Activated CD8-positive, alpha-beta T cell treated with anti-CD3 and anti-CD28 coated beads for 36 hours (primary cell): ENCODE measurements around the gene NEURL1B. TPM values are rescaled to one million over a fixed set of nuclear protein-coding genes. Genes with fewer than 3 reads are reported as not detected.
A peak's percentile ranks its signal among the peaks of the same experiment; 100 is the strongest.

Source experiments
- ATAC-seq: fragments of 200-7000 bp; cut with Tn5 transposase; one replicate; pipeline ENCODE4 v1.10.0; 2021; ENCODE audit warnings: mild to moderate bottlenecking, moderate library complexity
- CTCF ChIA-PET: fragments of 350-600 bp; sonication (Branson Sonifier 250); formaldehyde crosslinking; loops from one replicate; lab custom pipeline; 2021; ENCODE audit warnings: antibody characterized with exemption; lab: Charles Lee
- POLR2A ChIA-PET: fragments of 350-600 bp; sonication (Branson Sonifier 250); formaldehyde crosslinking; loops from one replicate; lab custom pipeline; 2021; ENCODE audit warnings: antibody characterized with exemption; lab: Charles Lee
- DNase-seq: peaks from one replicate; pipeline ENCODE4 v3.0.0-alpha.2; 2020
- H3K27ac Mint-ChIP-seq: one replicate; pipeline ENCODE4 v1.8.0; 2021; ENCODE audit warnings: mild to moderate bottlenecking, mixed read lengths
- H3K27me3 Mint-ChIP-seq: one replicate; pipeline ENCODE4 v1.8.0; 2021; ENCODE audit warnings: mixed read lengths
- H3K36me3 Mint-ChIP-seq: one replicate; pipeline ENCODE4 v1.8.0; 2021; ENCODE audit warnings: low read depth, mixed read lengths
- H3K4me1 Mint-ChIP-seq: one replicate; pipeline ENCODE4 v1.8.0; 2021; ENCODE audit warnings: low read depth, mixed read lengths
- H3K4me3 Mint-ChIP-seq: one replicate; pipeline ENCODE4 v1.8.0; 2021; ENCODE audit warnings: mild to moderate bottlenecking, moderate library complexity, mixed read lengths
- H3K9me3 Mint-ChIP-seq: one replicate; pipeline ENCODE4 v1.8.0; 2021; ENCODE audit warnings: mixed read lengths
- CTCF ChIP-seq: fragments of 200-600 bp; IDR thresholded peaks from one replicate; pipeline ENCODE4 v1.8.0; 2022; ENCODE audit warnings: antibody characterized with exemption, mild to moderate bottlenecking
- intact Hi-C: fragments of 100-400 bp; cut with micrococcal nuclease; formaldehyde crosslinking; loops from one replicate; pipeline ENCODE4 v1.10.0; 2022
- total RNA-seq, 2 experiments: library from RNA; stranded (reverse); gene quantifications; one replicate each; pipeline ENCODE4 v1.2.3, GENCODE V29; 2021

The NEURL1B gene
- under 1 TPM; 0.18 to 0.22 TPM for total RNA-seq

GRCh38 chr5:172640822-172641358 is at the start of gene NEURL1B:
NEURL1B (plus strand) TSS chr5:172641263; CDS start chr5:172641407, 144 bp downstream.
- no peaks in the 10 kb centered on the region for H3K4me1 Mint-ChIP-seq
- no peak within 1 kb of the TSS for H3K27ac Mint-ChIP-seq
- no peak for TF ChIP-seq CTCF
- no peak within 1 kb of the TSS for H3K4me3 Mint-ChIP-seq
- no peaks in the 10 kb centered on the region for H3K9me3 Mint-ChIP-seq
- POLR2A ChIA-PET = no interaction called here
- CTCF ChIA-PET = no interaction called here
- no peaks in the 10 kb centered on the region for H3K36me3 Mint-ChIP-seq
- intact Hi-C loops = no loop called here
- peak; percentile 88 for ATAC-seq
- peaks cover 35% of the 10 kb centered on the region for H3K27me3 Mint-ChIP-seq
- DNase-seq = peak; percentile 54

- DNase-seq = no peak
- no peak for TF ChIP-seq CTCF
- POLR2A ChIA-PET = interaction anchor here (0.6 to 0.7 kb wide), 2 partner anchors 24 to 36 kb away, joined by 3 to 8 read pairs; no protein-coding TSS in a partner anchor
- CTCF ChIA-PET = no interaction called here
- H3K4me3 Mint-ChIP-seq = no peak overlapping the region
- H3K27me3 Mint-ChIP-seq = no peaks in the 10 kb centered on the region
- H3K36me3 Mint-ChIP-seq = no peaks in the 10 kb centered on the region
- intact Hi-C loops = no loop called here
- no peaks in the 10 kb centered on the region for H3K4me1 Mint-ChIP-seq
- no peaks in the 10 kb centered on the region for H3K9me3 Mint-ChIP-seq
- no peak for ATAC-seq
- no peak overlapping the region for H3K27ac Mint-ChIP-seq
Observed at GRCh38 chr5:172591636-172592035, 49.4 kb upstream of the NEURL1B start.

GRCh38 chr5:172592881-172593280 is 48.2 kb upstream of the NEURL1B start:
- Mint-ChIP-seq H3K4me1 (no peaks in the 10 kb centered on the region), H3K27me3 (no peaks in the 10 kb centered on the region), H3K36me3 (no peaks in the 10 kb centered on the region), H3K9me3 (no peaks in the 10 kb centered on the region), H3K4me3 (no peak overlapping the region), H3K27ac (no peak overlapping the region)
- intact Hi-C loops = no loop called here
- ChIA-PET CTCF (no interaction called here), POLR2A (no interaction called here)
- no peak for ATAC-seq
- no peak for TF ChIP-seq CTCF
- DNase-seq = no peak

GRCh38 chr5:172593306-172593705 is 47.8 kb upstream of the NEURL1B start:
- Mint-ChIP-seq H3K36me3 (no peaks in the 10 kb centered on the region), H3K27me3 (no peaks in the 10 kb centered on the region), H3K27ac (no peak overlapping the region), H3K4me1 (no peaks in the 10 kb centered on the region), H3K9me3 (no peaks in the 10 kb centered on the region), H3K4me3 (no peak overlapping the region)
- CTCF ChIA-PET = no interaction called here
- intact Hi-C loops = no loop called here
- POLR2A ChIA-PET = no interaction called here
- DNase-seq = no peak
- ATAC-seq = no peak
- no peak for TF ChIP-seq CTCF

- ATAC-seq (no peak), DNase-seq (no peak)
- Mint-ChIP-seq H3K27ac (no peak overlapping the region), H3K27me3 (no peaks in the 10 kb centered on the region), H3K36me3 (no peaks in the 10 kb centered on the region), H3K4me3 (no peak overlapping the region), H3K4me1 (no peaks in the 10 kb centered on the region), H3K9me3 (no peaks in the 10 kb centered on the region)
- ChIA-PET POLR2A (no interaction called here), CTCF (no interaction called here)
- TF ChIP-seq CTCF = no peak
- intact Hi-C loops = no loop called here
Observed at GRCh38 chr5:172593721-172594235, 47.3 kb upstream of the NEURL1B start.
